H9 (cell line): ENCODE data around the gene CHRND. TPM values are rescaled to one million over a fixed set of nuclear protein-coding genes. Genes with fewer than 3 reads are reported as not detected.

Experiments used
- DNase-seq: peaks from one replicate; pipeline ENCODE4 v3.0.0-alpha.2; 2017
- H2AFZ ChIP-seq: one replicate; pipeline ENCODE4 v1.6.1; 2013; ENCODE audit warnings: mild to moderate bottlenecking, low read length, control low read depth, moderate library complexity
- H2AK5ac ChIP-seq: 2 replicates; pipeline ENCODE4 v1.6.1; 2013; ENCODE audit warnings: low read length, control low read depth, mixed read lengths; ENCODE audit not compliant: insufficient read length
- H2BK120ac ChIP-seq: one replicate; pipeline ENCODE4 v1.6.1; 2013; ENCODE audit warnings: low read depth, mild to moderate bottlenecking, low read length, control low read depth, inconsistent platforms; ENCODE audit not compliant: poor library complexity, severe bottlenecking
- H2BK12ac ChIP-seq: 2 replicates; pipeline ENCODE4 v1.6.1; 2013; ENCODE audit warnings: low read length, control low read depth, mixed read lengths, low read depth; ENCODE audit not compliant: insufficient read length
- H2BK15ac ChIP-seq: 2 replicates; pipeline ENCODE4 v1.6.1; 2013; ENCODE audit warnings: low read depth, low read length, control low read depth
- H2BK20ac ChIP-seq: one replicate; pipeline ENCODE4 v1.6.1; 2013; ENCODE audit warnings: low read depth, mild to moderate bottlenecking, low read length, control low read depth, inconsistent platforms; ENCODE audit not compliant: poor library complexity, severe bottlenecking
- H2BK5ac ChIP-seq: 2 replicates; pipeline ENCODE4 v1.6.1; 2013; ENCODE audit warnings: low read length, control low read depth, mixed read lengths; ENCODE audit not compliant: insufficient read length
- H3K14ac ChIP-seq: 2 replicates; pipeline ENCODE4 v1.6.1; 2013; ENCODE audit warnings: low read length, control low read depth; ENCODE audit not compliant: insufficient read depth
- H3K18ac ChIP-seq: 2 replicates; pipeline ENCODE4 v1.6.1; 2013; ENCODE audit warnings: low read depth, mild to moderate bottlenecking, mixed read lengths, low read length, control low read depth; ENCODE audit not compliant: insufficient read length
- H3K23ac ChIP-seq: 2 replicates; pipeline ENCODE4 v1.6.1; 2013; ENCODE audit warnings: low read length, control low read depth, mixed read lengths, low read depth; ENCODE audit not compliant: insufficient read length
- H3K23me2 ChIP-seq: 2 replicates; pipeline ENCODE4 v1.6.1; 2013; ENCODE audit warnings: low read depth, mild to moderate bottlenecking, mixed read lengths, low read length, control low read depth; ENCODE audit not compliant: insufficient read length, poor library complexity, severe bottlenecking
- H3K27ac ChIP-seq: 2 replicates; pipeline ENCODE4 v1.5.1; 2013; ENCODE audit warnings: low read length, control low read depth, mixed read lengths, low read depth; ENCODE audit not compliant: insufficient read length
- H3K27me3 ChIP-seq: 2 replicates; pipeline ENCODE4 v1.6.1; 2013; ENCODE audit warnings: low read length, control low read depth, inconsistent platforms; ENCODE audit not compliant: insufficient read depth
- H3K4ac ChIP-seq: 2 replicates; pipeline ENCODE4 v1.6.1; 2013; ENCODE audit warnings: low read depth, mild to moderate bottlenecking, control low read depth, inconsistent platforms, low read length, moderate library complexity
- H3K4me1 ChIP-seq: 2 replicates; pipeline ENCODE4 v1.6.1; 2013; ENCODE audit warnings: low read length, control low read depth, inconsistent platforms; ENCODE audit not compliant: insufficient read depth
- H3K4me2 ChIP-seq: 2 replicates; pipeline ENCODE4 v1.6.1; 2013; ENCODE audit warnings: low read length, control low read depth, mixed read lengths; ENCODE audit not compliant: insufficient read length, insufficient read depth
- H3K56ac ChIP-seq: 2 replicates; pipeline ENCODE4 v1.6.1; 2013; ENCODE audit warnings: low read depth, mild to moderate bottlenecking, mixed read lengths, low read length, control low read depth; ENCODE audit not compliant: insufficient read length
- H3K79me1 ChIP-seq: 2 replicates; pipeline ENCODE4 v1.6.1; 2013; ENCODE audit warnings: low read depth, mild to moderate bottlenecking, moderate library complexity, low read length, control low read depth, inconsistent platforms; ENCODE audit not compliant: insufficient read depth, poor library complexity, severe bottlenecking
- H3K79me2 ChIP-seq: 2 replicates; pipeline ENCODE4 v1.6.1; 2013; ENCODE audit warnings: low read length, control low read depth, inconsistent platforms; ENCODE audit not compliant: insufficient read depth
- H3K9ac ChIP-seq: 2 replicates; pipeline ENCODE4 v1.6.1; 2013; ENCODE audit warnings: low read length, control low read depth, mixed read lengths; ENCODE audit not compliant: insufficient read length; ENCODE audit errors: extremely low read depth
- H3K9me3 ChIP-seq: one replicate; pipeline ENCODE4 v1.6.1; 2013; ENCODE audit warnings: low read depth, low read length, inconsistent platforms; ENCODE audit not compliant: control insufficient read depth
- H3T11ph ChIP-seq: one replicate; pipeline ENCODE4 v1.6.1; 2013; ENCODE audit warnings: mild to moderate bottlenecking, low read length, control low read depth, inconsistent platforms
- H4K20me1 ChIP-seq: one replicate; pipeline ENCODE4 v1.6.1; 2013; ENCODE audit not compliant: control insufficient read depth, insufficient read length, insufficient read depth
- H4K5ac ChIP-seq: 2 replicates; pipeline ENCODE4 v1.6.1; 2013; ENCODE audit warnings: low read depth, mild to moderate bottlenecking, mixed read lengths, low read length, control low read depth; ENCODE audit not compliant: insufficient read length
- H4K8ac ChIP-seq: replicated peaks from 2 replicates; pipeline ENCODE4 v1.6.1; 2013; ENCODE audit warnings: low read length, control low read depth, mixed read lengths, low read depth; ENCODE audit not compliant: insufficient read length
- H4K91ac ChIP-seq: 2 replicates; pipeline ENCODE4 v1.6.1; 2013; ENCODE audit warnings: low read depth, mild to moderate bottlenecking, moderate library complexity, mixed read lengths, low read length, control low read depth; ENCODE audit not compliant: insufficient read length
- H3K27ac Mint-ChIP-seq, 3 experiments: 2 replicates in 2 of 3; 3 replicates in 1 of 3; pipeline ENCODE4 v1.8.0; 2020 to 2021; ENCODE audit warnings: mixed read lengths in 3 of 3, mild to moderate bottlenecking in 1 of 3, moderate library complexity in 1 of 3
- H3K27me3 Mint-ChIP-seq: 2 replicates; pipeline ENCODE4 v1.8.0; 2021; ENCODE audit warnings: low read depth, mild to moderate bottlenecking, moderate library complexity, mixed read lengths
- H3K36me3 Mint-ChIP-seq, 3 experiments: 2 replicates in 2 of 3; 3 replicates in 1 of 3; pipeline ENCODE4 v1.8.0; 2020 to 2021; ENCODE audit warnings: low read depth in 3 of 3, mixed read lengths in 3 of 3; ENCODE audit not compliant: insufficient read depth in 1 of 3
- H3K4me1 Mint-ChIP-seq, 2 experiments: 2 replicates each; pipeline ENCODE4 v1.8.0; 2020; ENCODE audit warnings: mixed read lengths in 2 of 2
- H3K4me3 Mint-ChIP-seq, 2 experiments: 2 replicates in 1 of 2; 3 replicates in 1 of 2; pipeline ENCODE4 v1.8.0; 2020 to 2021; ENCODE audit warnings: mild to moderate bottlenecking in 2 of 2, mixed read lengths in 2 of 2, moderate library complexity in 1 of 2
- H3K9me3 Mint-ChIP-seq, 2 experiments: 2 replicates in 1 of 2; 3 replicates in 1 of 2; pipeline ENCODE4 v1.8.0; 2020; ENCODE audit warnings: mild to moderate bottlenecking in 2 of 2, mixed read lengths in 2 of 2, moderate library complexity in 1 of 2
- WGBS: extraction: QIAGEN DNeasy Blood & Tissue Kit; methylation state at CpG from one replicate; pipeline ENCODE4 v1.1.7; 2013; ENCODE audit warnings: missing lambda C conversion rate, low lambda C conversion rate, mixed read lengths; ENCODE audit not compliant: insufficient read length; ENCODE audit errors: extremely low coverage; 5-methylcytosine and 5-hydroxymethylcytosine counted together
- total RNA-seq: library from RNA; stranded (reverse); gene quantifications from 2 replicates; pipeline ENCODE4 v1.2.1, GENCODE V29; 2021
- TF ChIP-seq, protein P1 (sequence below): fragments of 200-600 bp; sonication (generic); conservative IDR thresholded peaks from 3 replicates; pipeline ENCODE4 v1.8.0; 2021; ENCODE audit warnings: antibody characterized with exemption, mild to moderate bottlenecking

CHRND gene
- total RNA-seq, 1 experiment from 2014 or later, result not detected

DNA sequence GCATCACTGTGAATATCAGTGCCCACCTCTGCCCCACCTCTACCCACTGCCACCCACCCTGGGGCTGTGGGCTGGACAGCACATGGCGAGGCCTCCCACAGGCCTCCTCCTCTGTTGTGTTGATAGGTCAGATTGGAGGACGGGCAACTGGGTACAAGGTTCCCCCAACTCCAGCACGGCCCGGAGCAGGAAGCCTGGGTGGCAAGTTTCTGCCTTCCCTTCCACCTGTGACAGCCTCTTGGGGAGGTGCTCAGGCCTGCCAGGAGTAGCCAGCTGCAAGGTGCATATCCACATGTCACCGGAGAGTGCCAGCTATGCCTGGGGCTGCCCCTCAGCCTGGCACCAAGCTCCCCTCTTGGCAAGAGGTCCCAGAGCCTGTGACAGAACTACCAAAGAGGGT, 31.4 kb upstream of the CHRND start:
- Mint-ChIP-seq H3K27ac (no peak overlapping the region), H3K36me3 (no peaks in the 10 kb centered on the region; a peak in 1 of 7 replicates), H3K27me3 (peaks cover 40% of the 10 kb centered on the region), H3K4me3 (no peak overlapping the region), H3K4me1 (peaks cover 12 to 43% of the 10 kb centered on the region in 2 experiments), H3K9me3 (no peaks in the 10 kb centered on the region; a peak in 1 of 5 replicates)
- no peaks in the 10 kb centered on the region; the same call in 1 of the 2 replicates for H3K27me3 ChIP-seq
- H2AK5ac ChIP-seq, result no peak overlapping the region
- H3K23ac ChIP-seq, result no peak overlapping the region
- no peak overlapping the region for H3T11ph ChIP-seq
- no peak overlapping the region for H3K14ac ChIP-seq
- H3K4me2 ChIP-seq, result no peak overlapping the region
- no peak overlapping the region for H4K5ac ChIP-seq
- no peaks in the 10 kb centered on the region for H3K9me3 ChIP-seq
- H2BK12ac ChIP-seq, result no peak overlapping the region
- WGBS, result no CpG with 5 or more reads among the region's 5 CpGs
- no peak overlapping the region for H3K4ac ChIP-seq
- no peak overlapping the region for H2BK120ac ChIP-seq
- TF ChIP-seq, protein P1, sequence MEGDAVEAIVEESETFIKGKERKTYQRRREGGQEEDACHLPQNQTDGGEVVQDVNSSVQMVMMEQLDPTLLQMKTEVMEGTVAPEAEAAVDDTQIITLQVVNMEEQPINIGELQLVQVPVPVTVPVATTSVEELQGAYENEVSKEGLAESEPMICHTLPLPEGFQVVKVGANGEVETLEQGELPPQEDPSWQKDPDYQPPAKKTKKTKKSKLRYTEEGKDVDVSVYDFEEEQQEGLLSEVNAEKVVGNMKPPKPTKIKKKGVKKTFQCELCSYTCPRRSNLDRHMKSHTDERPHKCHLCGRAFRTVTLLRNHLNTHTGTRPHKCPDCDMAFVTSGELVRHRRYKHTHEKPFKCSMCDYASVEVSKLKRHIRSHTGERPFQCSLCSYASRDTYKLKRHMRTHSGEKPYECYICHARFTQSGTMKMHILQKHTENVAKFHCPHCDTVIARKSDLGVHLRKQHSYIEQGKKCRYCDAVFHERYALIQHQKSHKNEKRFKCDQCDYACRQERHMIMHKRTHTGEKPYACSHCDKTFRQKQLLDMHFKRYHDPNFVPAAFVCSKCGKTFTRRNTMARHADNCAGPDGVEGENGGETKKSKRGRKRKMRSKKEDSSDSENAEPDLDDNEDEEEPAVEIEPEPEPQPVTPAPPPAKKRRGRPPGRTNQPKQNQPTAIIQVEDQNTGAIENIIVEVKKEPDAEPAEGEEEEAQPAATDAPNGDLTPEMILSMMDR, result no peak
- H2AFZ ChIP-seq, result no peak overlapping the region
- no peak overlapping the region for H4K8ac ChIP-seq
- no peak overlapping the region for H4K91ac ChIP-seq
- H2BK20ac ChIP-seq, result no peak overlapping the region
- no peaks in the 10 kb centered on the region for H3K79me2 ChIP-seq
- H3K56ac ChIP-seq, result no peak overlapping the region
- H3K79me1 ChIP-seq, result no peaks in the 10 kb centered on the region
- no peak overlapping the region for H2BK15ac ChIP-seq
- H3K18ac ChIP-seq, result no peak overlapping the region
- DNase-seq, result no peak
- no peak overlapping the region for H3K27ac ChIP-seq
- H4K20me1 ChIP-seq, result no peaks in the 10 kb centered on the region
- H2BK5ac ChIP-seq, result no peak overlapping the region
- H3K23me2 ChIP-seq, result no peaks in the 10 kb centered on the region
- H3K4me1 ChIP-seq, result peaks cover 2% of the 10 kb centered on the region; the same call in 1 of the 2 replicates
- H3K9ac ChIP-seq, result no peak overlapping the region
